Mesenchymal stem cell (in vitro differentiated cells and primary cell): ENCODE results near the gene VWA3A.

Experiments
- DNase-seq: peaks from one replicate; pipeline ENCODE4 v3.0.0-alpha.2; 2013
- H2AFZ ChIP-seq: one replicate; pipeline ENCODE4 v1.6.1; 2013; ENCODE audit warnings: low read depth, mild to moderate bottlenecking, control low read depth, inconsistent platforms, low read length, moderate library complexity
- H2AK5ac ChIP-seq: 2 replicates; pipeline ENCODE4 v1.6.1; 2013; ENCODE audit warnings: low read length, moderate library complexity, mild to moderate bottlenecking, inconsistent platforms; ENCODE audit not compliant: severe bottlenecking
- H2BK120ac ChIP-seq: one replicate; pipeline ENCODE4 v1.6.1; 2013; ENCODE audit warnings: low read depth, mild to moderate bottlenecking, inconsistent platforms, low read length, moderate library complexity
- H2BK12ac ChIP-seq, 2 experiments: one replicate each; pipeline ENCODE4 v1.6.1; 2013; ENCODE audit warnings: inconsistent platforms in 2 of 2, low read length in 2 of 2, mild to moderate bottlenecking in 2 of 2, moderate library complexity in 2 of 2, control low read depth in 1 of 2
- H2BK15ac ChIP-seq: one replicate; pipeline ENCODE4 v1.6.1; 2013; ENCODE audit warnings: mild to moderate bottlenecking, low read depth, inconsistent platforms; ENCODE audit not compliant: poor library complexity, severe bottlenecking
- H2BK5ac ChIP-seq: 2 replicates; pipeline ENCODE4 v1.6.1; 2013; ENCODE audit warnings: low read depth, mild to moderate bottlenecking, low read length, control low read depth, inconsistent platforms; ENCODE audit not compliant: poor library complexity, severe bottlenecking
- H3K14ac ChIP-seq, 2 experiments: one replicate each; pipeline ENCODE4 v1.6.1; 2013; ENCODE audit warnings: inconsistent platforms in 2 of 2, low read length in 2 of 2, control low read depth in 1 of 2, mild to moderate bottlenecking in 1 of 2, moderate library complexity in 1 of 2
- H3K18ac ChIP-seq, 2 experiments: one replicate each; pipeline ENCODE4 v1.6.1; 2013; ENCODE audit warnings: inconsistent platforms in 2 of 2, low read length in 2 of 2, control low read depth in 1 of 2, low read depth in 1 of 2, mild to moderate bottlenecking in 1 of 2
- H3K23ac ChIP-seq, 2 experiments: one replicate each; pipeline ENCODE4 v1.6.1; 2013; ENCODE audit warnings: inconsistent platforms in 2 of 2, low read length in 2 of 2, mild to moderate bottlenecking in 2 of 2, moderate library complexity in 2 of 2, control low read depth in 1 of 2
- H3K27ac ChIP-seq: 2 replicates; pipeline ENCODE4 v1.5.1; 2013; ENCODE audit warnings: mild to moderate bottlenecking, moderate library complexity, low read length, control low read depth, inconsistent platforms; ENCODE audit not compliant: poor library complexity, severe bottlenecking
- H3K27me3 ChIP-seq, 2 experiments: 2 replicates each; pipeline versions ENCODE4 v1.6.1 to v1.7.0; 2013; ENCODE audit warnings: low read length in 2 of 2, mild to moderate bottlenecking in 2 of 2, moderate library complexity in 2 of 2, control low read depth in 1 of 2, inconsistent platforms in 1 of 2; ENCODE audit not compliant: control insufficient read depth in 1 of 2, insufficient read depth in 1 of 2
- H3K36me3 ChIP-seq, 2 experiments: 2 replicates each; pipeline versions ENCODE4 v1.6.1 to v1.7.0; 2013; ENCODE audit warnings: low read length in 2 of 2, control low read depth in 1 of 2, inconsistent platforms in 1 of 2, low read depth in 1 of 2, mild to moderate bottlenecking in 1 of 2; ENCODE audit not compliant: insufficient read depth in 2 of 2, control insufficient read depth in 1 of 2
- H3K4ac ChIP-seq, 2 experiments: one replicate each; pipeline ENCODE4 v1.6.1; 2013; ENCODE audit warnings: inconsistent platforms in 2 of 2, low read length in 2 of 2, mild to moderate bottlenecking in 2 of 2, moderate library complexity in 2 of 2, control low read depth in 1 of 2, low read depth in 1 of 2
- H3K4me1 ChIP-seq: 2 replicates; pipeline ENCODE4 v1.6.1; 2013; ENCODE audit warnings: low read depth, low read length, control low read depth; ENCODE audit not compliant: control insufficient read depth, insufficient read depth
- H3K4me2 ChIP-seq: 2 replicates; pipeline ENCODE4 v1.6.1; 2013; ENCODE audit warnings: low read length, mild to moderate bottlenecking, inconsistent platforms; ENCODE audit not compliant: poor library complexity, severe bottlenecking
- H3K4me3 ChIP-seq, 2 experiments: 2 replicates each; pipeline versions ENCODE4 v1.5.1 to v1.7.0; 2013; ENCODE audit warnings: low read length in 2 of 2, mild to moderate bottlenecking in 2 of 2, control low read depth in 1 of 2, low read depth in 1 of 2; ENCODE audit not compliant: insufficient read depth in 1 of 2
- H3K79me1 ChIP-seq: replicated peaks from 2 replicates; pipeline ENCODE4 v1.6.1; 2013; ENCODE audit warnings: mild to moderate bottlenecking, control low read depth, low read length, inconsistent platforms; ENCODE audit not compliant: poor library complexity, severe bottlenecking
- H3K9ac ChIP-seq: 2 replicates; pipeline ENCODE4 v1.7.0; 2013; ENCODE audit warnings: mild to moderate bottlenecking, low read length, moderate library complexity
- H3K9me3 ChIP-seq: 2 replicates; pipeline ENCODE4 v1.7.0; 2013; ENCODE audit warnings: mild to moderate bottlenecking, low read length; ENCODE audit not compliant: control insufficient read depth
- H4K8ac ChIP-seq: one replicate; pipeline ENCODE4 v1.6.1; 2013; ENCODE audit warnings: inconsistent platforms, mild to moderate bottlenecking, low read length, moderate library complexity
- H4K91ac ChIP-seq: one replicate; pipeline ENCODE4 v1.6.1; 2013; ENCODE audit warnings: mild to moderate bottlenecking, low read length, inconsistent platforms
- WGBS: methylation state at CpG from one replicate; pipeline ENCODE4 v1.1.7; 2013; ENCODE audit warnings: mixed read lengths; 5-methylcytosine and 5-hydroxymethylcytosine counted together

Gene VWA3A

GRCh38 chr16:22078656-22079055 lies 13.7 kb upstream of the VWA3A start:
- Histone ChIP-seq H3K18ac (no peak overlapping the region), H3K4me1 (peaks cover 3% of the 10 kb centered on the region), H4K8ac (no peak overlapping the region), H2AK5ac (no peak overlapping the region), H2BK15ac (no peak overlapping the region), H3K4me2 (no peak overlapping the region), H4K91ac (no peak overlapping the region), H3K9me3 (no peaks in the 10 kb centered on the region), H3K4me3 (no peak overlapping the region), H3K79me1 (peaks cover 9% of the 10 kb centered on the region), H3K9ac (no peak overlapping the region), H3K27ac (no peak overlapping the region), H2AFZ (no peak overlapping the region), H2BK120ac (no peak overlapping the region), H3K4ac (no peak overlapping the region), H2BK5ac (no peak overlapping the region), H3K23ac (no peak overlapping the region), H3K27me3 (no peaks in the 10 kb centered on the region), H3K36me3 (peaks cover 0 to 2% of the 10 kb centered on the region in 2 experiments), H3K14ac (no peak overlapping the region), H2BK12ac (no peak overlapping the region)
- WGBS: 92% methylated on average over 1 of the region's 1 CpG
- no peak for DNase-seq

- Histone ChIP-seq H3K27me3 (no peaks in the 10 kb centered on the region), H2BK5ac (no peak overlapping the region), H3K14ac (no peak overlapping the region), H2AK5ac (no peak overlapping the region), H4K8ac (no peak overlapping the region), H3K4me1 (peaks cover 1% of the 10 kb centered on the region), H3K23ac (no peak overlapping the region), H3K4me3 (no peak overlapping the region), H3K4ac (no peak overlapping the region), H3K9ac (no peak overlapping the region), H3K9me3 (no peaks in the 10 kb centered on the region), H2BK15ac (no peak overlapping the region), H3K4me2 (no peak overlapping the region), H2AFZ (no peak overlapping the region), H3K36me3 (peaks cover 0 to 15% of the 10 kb centered on the region in 2 experiments), H4K91ac (no peak overlapping the region), H2BK12ac (no peak overlapping the region), H2BK120ac (no peak overlapping the region), H3K18ac (no peak overlapping the region), H3K79me1 (peaks cover 5% of the 10 kb centered on the region), H3K27ac (no peak overlapping the region)
- 96% methylated on average over 2 of the region's 3 CpGs for WGBS
- no peak for DNase-seq
Measured at GRCh38 chr16:22081050-22081449, 11.3 kb upstream of the VWA3A start.

GRCh38 chr16:22086440-22086839 lies 5.9 kb upstream of the VWA3A start:
- Histone ChIP-seq H3K14ac (no peak overlapping the region), H4K8ac (no peak overlapping the region), H2AK5ac (no peak overlapping the region), H2BK120ac (no peak overlapping the region), H3K9ac (no peak overlapping the region), H2BK5ac (no peak overlapping the region), H3K79me1 (peaks cover 2% of the 10 kb centered on the region), H2AFZ (no peak overlapping the region), H3K9me3 (no peaks in the 10 kb centered on the region), H3K4me2 (no peak overlapping the region), H3K4me1 (no peaks in the 10 kb centered on the region), H3K23ac (no peak overlapping the region), H3K4me3 (no peak overlapping the region), H3K27me3 (no peaks in the 10 kb centered on the region), H2BK12ac (no peak overlapping the region), H2BK15ac (no peak overlapping the region), H3K4ac (no peak overlapping the region), H3K36me3 (peaks cover 0 to 29% of the 10 kb centered on the region in 2 experiments), H3K27ac (no peak overlapping the region), H4K91ac (no peak overlapping the region), H3K18ac (no peak overlapping the region)
- WGBS: 100% methylated on average over 1 of the region's 1 CpG
- DNase-seq: no peak

GRCh38 chr16:22088642-22089041 lies 3.7 kb upstream of the VWA3A start:
- no peak overlapping the region for H2BK5ac ChIP-seq
- H4K8ac ChIP-seq: no peak overlapping the region
- no peak overlapping the region for H4K91ac ChIP-seq
- no peak overlapping the region for H2AK5ac ChIP-seq
- H3K4me3 ChIP-seq: no peak overlapping the region
- peaks cover 0 to under 1% of the 10 kb centered on the region in 2 experiments for H3K27me3 ChIP-seq
- no peak overlapping the region for H3K27ac ChIP-seq
- no peak overlapping the region for H2AFZ ChIP-seq
- DNase-seq: no peak
- H3K4me2 ChIP-seq: no peak overlapping the region
- peaks cover 8% of the 10 kb centered on the region for H3K4me1 ChIP-seq
- H3K23ac ChIP-seq: no peak overlapping the region
- H3K18ac ChIP-seq: no peak overlapping the region
- 100% methylated on average over 1 of the region's 1 CpG for WGBS
- H2BK120ac ChIP-seq: no peak overlapping the region
- no peak overlapping the region for H2BK12ac ChIP-seq
- peaks cover 2% of the 10 kb centered on the region for H3K79me1 ChIP-seq
- no peak overlapping the region for H3K4ac ChIP-seq
- peaks cover 0 to 29% of the 10 kb centered on the region in 2 experiments for H3K36me3 ChIP-seq
- H3K14ac ChIP-seq: no peak overlapping the region
- H3K9me3 ChIP-seq: no peaks in the 10 kb centered on the region
- H2BK15ac ChIP-seq: no peak overlapping the region
- no peak overlapping the region for H3K9ac ChIP-seq
